Measurements from ENCODE around the gene OTOP2.
"Not testable (repeated sequence)": the region's sequence is repeated elsewhere in the genome, so short reads cannot be mapped to it uniquely, and the experiment has no call there.

OTOP2 gene

DNA sequence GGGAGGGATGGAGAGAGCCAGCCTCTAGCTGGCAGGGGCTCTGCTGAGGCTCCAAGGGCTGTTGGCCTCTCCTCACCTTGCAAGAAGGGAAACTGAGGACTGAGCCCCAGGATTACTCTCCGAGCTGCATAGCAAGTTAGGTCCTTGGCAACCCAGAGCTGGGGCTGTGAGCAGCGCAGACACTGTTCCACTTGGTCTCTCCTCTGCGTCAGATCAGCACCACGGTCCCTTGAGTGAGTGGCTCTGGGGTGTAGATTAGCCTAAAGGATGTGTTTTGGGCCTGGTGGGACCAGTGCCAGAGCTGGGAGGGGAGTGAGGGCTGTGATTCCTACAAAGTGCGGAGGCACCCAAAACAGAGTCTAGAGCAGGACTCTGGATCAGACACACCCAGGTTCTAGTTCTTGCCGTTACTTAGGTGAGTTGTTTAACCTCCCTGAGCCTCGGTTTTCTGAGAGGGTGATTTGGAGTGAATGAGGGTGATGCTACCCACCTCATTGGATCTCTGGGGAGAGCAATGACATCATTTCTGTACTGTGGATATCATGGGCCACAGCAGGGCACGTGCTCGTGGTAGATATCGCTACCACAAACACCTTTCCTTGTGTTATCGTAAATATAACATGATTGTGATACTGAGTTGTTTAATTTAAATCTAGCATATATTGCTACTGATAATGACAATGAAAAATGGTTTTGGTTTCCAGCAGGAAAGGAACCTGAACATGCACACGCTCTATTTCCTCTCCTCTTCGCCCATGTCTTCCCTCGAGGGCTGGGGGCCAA lies 22.5 kb upstream of the OTOP2 start:
- DNase-seq (ENCODE audit: low spot score), result no peak

DNA sequence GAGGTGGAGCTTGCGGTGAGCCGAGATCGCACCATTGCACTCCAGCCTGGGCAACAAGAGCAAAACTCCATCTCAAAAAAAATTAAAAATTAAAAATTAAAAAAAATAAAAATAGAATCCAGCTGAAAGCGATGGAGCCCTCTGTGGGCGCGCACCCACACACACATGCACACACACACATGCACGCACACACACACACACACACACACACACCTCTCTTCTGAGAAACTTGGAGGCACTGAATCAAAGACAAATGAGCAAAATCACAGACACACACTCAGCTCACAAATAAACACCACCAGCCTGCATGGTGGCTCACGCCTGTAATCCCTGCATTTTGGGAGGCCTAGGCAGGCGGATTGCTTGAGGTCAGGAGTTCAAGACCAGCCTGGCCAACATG lies 21.0 kb upstream of the OTOP2 start:
- DNase-seq (ENCODE audit: low spot score), result no peak

DNA sequence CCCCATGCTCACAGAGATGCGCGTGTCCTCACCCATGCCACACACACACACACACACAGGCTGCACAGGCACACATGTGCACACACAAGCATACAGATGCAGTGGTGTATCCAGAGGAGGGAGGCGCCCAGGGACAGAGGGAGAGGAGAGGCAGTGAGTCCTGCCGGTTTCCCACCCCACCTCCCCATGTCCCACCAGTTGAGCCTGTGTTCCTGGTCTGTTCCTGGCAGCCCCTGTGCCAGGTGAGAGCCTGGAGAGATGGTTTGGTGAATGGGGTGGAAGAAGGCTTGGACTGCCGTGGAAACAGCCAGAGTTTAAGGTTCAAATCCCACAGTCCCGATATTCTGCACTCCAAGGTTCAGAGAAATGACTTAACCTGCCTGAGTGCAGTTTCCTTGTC lies 20.4 kb upstream of the OTOP2 start:
- DNase-seq (ENCODE audit: low spot score), result no peak

DNA sequence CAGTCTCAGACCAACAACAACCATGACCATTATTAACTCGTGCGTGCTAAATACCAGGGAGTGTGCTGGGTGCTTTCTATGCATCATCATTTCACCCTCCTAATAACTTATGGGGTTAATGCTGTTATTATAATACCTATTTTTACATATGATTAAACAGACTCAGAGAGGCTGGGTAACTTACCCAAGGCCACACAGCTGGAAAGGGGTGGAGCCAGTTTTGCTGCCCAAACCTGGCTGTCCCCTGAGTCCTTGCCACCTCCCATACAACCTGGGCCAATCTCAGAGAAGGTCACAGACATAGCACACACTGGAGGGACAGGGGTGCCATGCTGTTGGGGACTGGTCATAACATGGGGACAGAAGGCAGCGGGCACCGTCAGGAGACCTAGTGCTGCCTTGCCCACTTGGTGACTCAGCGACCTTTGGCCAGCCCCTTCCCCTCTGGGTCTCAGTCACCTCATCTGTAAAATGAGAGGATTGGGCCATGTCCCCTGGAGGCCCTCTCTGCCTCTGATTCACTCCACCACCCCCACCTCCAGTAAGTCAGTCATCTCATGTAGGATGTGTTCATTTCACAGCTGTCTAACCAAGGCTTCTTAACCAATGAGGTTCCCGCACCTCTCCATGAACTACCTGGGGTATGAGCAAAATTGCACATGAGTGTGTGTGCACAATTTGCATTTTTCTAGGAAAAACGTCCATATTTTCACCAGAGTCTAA lies 19.2 kb upstream of the OTOP2 start:
- no peak for DNase-seq (ENCODE audit: low spot score)

DNA sequence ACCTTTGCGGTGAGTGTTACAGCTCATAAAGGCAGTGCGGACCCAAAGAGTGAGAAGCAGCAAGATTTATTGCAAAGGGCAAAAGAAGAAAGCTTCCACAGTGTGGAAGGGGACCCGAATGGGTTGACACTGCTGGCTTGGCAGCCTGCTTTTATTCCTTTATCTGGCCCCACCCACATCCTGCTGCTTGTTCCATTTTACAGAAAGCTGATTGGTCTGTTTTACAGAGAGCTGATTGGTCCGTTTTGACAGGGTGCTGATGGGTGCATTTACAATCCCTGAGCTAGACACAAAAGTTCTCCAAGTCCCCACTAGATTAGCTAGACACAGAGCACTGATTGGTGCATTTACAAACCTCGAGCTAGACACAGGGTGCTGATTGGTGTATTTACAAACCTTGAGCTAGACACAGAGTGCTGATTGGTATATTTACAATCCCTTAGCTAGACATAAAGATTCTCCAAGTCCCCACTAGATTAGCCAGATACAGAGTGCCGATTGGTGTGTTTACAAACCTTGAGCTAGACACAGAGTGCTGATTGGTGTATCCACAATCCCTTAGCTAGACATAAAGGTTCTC lies 17.8 kb upstream of the OTOP2 start:
- DNase-seq (ENCODE audit: low spot score), result not testable (repeated sequence)

DNA sequence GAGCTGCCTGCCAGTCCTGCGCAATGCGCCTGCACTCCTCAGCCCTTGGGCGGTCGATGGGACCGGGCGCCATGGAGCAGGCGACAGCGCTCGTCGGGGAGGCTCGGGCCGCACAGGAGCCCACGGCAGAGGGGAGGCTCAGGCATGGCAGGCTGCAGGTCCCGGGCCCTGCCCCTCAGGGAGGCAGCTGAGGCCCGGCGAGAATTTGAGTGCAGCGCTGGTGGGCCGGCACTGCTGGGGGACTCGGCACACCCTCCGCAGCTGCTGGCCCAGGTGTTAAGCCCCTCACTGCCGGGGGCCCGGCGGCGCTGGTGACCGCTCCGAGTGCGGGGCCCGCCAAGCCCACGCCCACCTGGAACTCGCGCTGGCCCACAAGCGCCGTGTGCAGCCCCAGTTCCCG lies 17.1 kb upstream of the OTOP2 start:
- DNase-seq (ENCODE audit: low spot score), result no peak

DNA sequence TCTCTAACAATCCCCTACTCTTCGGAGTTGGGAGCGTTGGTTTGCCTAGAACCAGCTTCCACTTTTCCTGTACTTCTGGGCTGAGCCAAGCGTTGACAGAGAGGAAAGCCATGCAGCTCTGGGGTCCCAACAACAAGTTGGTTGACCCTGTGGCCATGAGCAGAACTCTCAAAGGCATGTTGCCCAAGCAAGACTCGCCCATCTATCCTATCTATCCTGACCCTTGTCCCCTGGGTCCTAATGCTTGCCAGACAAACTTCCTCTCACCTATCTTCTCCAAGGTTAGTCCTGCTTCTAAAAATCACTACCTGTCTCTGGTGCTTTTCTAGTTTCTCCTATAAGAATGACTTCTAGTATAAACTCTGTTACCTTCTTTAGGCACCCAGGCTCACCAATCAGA lies 15.0 kb upstream of the OTOP2 start:
- DNase-seq (ENCODE audit: low spot score), result not testable (repeated sequence)

DNA sequence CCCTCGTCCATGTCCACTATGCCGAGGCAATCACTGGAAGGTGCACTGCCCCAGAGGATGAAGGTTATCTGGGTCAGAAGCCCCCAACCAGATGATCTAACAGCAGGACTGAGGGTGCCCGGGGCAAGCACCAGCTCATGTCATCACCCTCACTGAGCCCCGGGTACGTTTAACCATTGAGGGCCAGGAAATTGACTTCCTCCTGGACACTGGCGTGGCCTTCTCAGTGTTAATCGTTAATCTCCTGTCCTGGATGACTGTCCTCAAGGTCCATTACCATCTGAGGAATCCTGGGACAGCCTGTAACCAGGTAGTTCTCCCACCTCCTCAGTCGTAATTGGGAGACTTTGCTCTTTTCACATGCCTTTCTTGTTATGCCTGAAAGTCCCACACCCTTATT lies 12.7 kb upstream of the OTOP2 start:
- DNase-seq (ENCODE audit: low spot score), result not testable (repeated sequence)

DNA sequence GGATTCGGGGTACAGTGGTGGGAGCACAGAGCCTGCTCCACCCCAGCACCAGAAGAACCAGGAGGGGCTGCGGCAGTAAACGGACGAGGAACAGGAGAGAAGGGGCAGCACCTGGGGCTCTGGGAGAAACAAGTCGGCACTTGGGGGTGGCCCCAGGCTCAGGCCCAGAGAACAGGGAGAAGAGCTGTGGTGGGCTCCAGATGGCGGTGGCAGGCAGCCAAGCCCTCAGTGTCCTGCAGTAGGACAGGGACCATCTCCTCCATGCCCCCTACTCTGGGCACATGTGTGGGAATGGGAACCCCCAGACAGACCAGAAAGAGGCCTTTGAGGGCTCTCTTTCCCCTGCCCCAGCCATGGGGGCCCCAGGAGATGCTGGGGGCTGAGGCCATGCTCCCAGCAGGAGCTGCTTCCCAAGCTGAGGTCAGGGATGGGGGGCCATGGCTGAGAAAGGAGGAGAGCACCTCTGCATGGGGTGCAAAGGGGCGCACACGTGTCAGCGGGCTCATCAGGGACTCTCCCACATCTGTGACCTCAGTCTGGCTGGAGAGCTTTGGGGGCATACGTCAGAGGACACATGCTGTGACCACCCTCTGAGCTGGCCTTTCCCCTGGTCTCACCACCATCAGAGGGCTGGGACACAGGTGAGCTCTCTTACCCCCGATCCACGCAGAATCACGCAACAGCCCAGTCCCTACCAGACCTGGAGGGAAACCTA lies 7.8 kb upstream of the OTOP2 start:
- DNase-seq (ENCODE audit: low spot score), result no peak

DNA sequence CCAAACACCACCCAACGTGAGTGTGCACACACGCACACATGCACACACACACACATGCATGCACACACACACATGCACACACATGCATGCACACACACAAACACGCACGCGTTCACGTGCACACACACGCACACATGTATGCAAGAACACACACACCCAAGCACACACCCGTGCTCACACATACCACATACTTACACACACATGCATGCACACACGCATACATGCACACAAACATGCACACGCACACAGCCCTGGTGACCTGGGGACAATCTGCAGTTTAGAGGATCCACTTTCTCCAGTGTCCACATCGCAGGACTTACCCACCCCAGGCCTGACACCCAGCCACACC lies 7.2 kb upstream of the OTOP2 start:
- no peak for DNase-seq (ENCODE audit: low spot score)

DNA sequence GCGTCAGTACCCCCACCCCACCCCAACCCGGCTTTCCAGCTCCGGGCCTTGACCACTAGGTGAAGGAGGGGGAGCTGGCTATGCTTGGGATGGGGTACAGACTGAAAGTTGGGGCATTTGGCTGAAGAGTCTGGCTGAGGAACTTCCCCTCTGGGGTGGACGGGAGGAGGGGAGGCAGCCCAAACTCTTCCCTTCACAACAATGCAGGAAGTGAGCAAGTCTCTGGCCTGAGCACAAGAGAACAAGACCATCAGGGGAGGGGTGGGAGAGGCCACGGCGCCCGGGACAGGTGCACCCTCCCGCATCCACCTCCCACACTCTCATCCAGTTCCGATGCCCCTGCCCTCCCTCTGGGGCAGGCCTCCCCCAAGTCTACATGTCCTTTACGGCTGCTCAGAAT lies 6.6 kb upstream of the OTOP2 start:
- DNase-seq (ENCODE audit: low spot score), result no peak

DNA sequence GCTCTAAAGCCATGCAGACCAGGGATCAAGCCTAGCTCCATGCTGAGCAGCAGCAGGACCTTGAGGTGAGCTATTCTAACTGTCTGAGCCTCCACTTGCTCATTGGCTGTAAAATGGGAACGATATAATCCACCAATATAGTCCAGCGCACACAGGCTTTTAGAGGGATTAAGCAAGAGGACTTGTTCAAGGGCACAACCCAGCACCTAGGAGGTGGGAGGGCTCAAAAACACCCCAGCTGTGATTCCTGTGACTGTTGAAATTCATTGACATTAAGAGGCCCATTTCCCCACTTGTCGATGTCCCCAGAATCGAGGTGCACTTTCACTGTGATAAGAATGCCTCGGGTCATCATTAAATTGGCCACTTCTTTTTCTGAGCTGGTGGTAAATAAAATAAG lies 5.2 kb upstream of the OTOP2 start:
- DNase-seq (ENCODE audit: low spot score), result no peak

DNA sequence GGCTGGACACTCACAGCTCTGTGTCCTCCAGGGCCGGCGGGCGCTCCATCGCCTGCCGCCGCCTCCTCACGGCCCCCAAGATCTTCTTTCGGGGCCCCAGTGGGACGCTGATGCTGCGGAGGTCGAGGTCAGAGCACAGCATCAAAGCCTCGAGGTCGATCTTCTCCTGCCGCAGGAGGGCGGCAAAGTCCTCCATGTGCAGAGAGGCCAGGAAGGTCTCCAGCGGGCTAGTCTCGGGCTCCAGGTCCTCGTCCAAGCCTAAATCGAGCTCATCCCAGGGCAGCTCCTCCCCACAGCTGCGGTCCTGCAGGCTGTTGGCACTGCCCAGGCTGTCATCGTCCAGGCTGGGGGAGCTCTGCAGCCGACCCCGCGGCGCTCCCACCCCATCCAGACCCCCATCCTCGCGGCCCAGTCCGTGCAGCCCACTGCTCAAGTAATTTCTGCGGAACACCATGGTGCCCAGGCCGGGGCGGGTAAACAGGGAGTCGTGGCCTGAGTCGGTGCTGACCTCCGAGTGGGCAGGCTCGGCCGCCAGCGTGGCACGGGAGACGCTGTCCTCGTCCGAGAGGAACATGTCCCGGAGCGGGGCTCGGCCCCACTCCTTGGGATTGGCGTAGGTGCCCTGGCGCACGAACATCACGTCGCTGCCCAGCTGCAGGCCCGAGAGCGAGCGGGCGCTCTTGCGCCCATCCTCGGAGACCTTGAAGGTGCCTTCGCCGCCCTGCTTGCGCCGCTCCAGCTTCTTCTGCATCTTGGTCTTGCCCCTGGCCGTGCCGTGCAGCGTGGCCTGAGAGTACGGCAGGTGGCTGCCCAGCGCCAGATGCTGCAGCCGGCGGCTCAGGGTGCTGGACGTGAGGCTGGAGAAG lies 4.4 kb upstream of the OTOP2 start:
- DNase-seq (ENCODE audit: low spot score), result peak; percentile 97

DNA sequence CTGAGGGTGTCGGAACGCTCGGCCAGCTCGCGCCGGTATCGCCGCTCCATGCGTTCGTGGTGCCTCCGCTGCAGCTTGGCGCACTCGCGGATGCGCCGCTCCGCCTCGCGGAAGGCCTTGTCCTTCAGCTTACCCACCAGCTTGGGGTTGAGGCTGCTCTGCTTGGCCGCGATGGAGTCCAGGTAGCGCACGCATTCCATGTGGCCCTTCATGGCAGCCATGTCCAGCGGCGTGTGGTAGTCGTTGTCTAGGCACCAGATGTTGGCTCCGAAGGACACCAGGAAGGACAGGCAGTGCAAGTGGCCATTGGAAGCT lies 3.8 kb upstream of the OTOP2 start:
- DNase-seq (ENCODE audit: low spot score), result no peak

DNA sequence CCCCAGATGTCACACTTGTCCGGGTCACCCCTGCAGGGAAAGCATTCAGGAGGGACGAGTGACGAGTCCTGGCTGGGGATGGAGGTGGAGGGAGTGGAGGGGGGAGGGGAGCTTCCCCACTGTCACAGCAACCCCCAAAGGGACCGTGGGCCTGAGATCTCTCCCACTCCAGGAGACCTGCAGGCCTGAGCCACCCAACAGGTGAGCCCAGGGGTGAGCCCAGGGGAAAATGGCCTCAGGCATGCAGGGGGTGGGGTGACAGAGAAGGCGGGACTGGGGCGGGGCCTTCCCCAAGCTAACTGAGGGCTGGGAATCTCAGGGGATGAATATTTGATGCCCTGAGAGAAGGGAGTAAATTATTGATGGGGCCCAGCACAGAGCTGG lies 3.4 kb upstream of the OTOP2 start:
- DNase-seq (ENCODE audit: low spot score), result peak; percentile 64

DNA sequence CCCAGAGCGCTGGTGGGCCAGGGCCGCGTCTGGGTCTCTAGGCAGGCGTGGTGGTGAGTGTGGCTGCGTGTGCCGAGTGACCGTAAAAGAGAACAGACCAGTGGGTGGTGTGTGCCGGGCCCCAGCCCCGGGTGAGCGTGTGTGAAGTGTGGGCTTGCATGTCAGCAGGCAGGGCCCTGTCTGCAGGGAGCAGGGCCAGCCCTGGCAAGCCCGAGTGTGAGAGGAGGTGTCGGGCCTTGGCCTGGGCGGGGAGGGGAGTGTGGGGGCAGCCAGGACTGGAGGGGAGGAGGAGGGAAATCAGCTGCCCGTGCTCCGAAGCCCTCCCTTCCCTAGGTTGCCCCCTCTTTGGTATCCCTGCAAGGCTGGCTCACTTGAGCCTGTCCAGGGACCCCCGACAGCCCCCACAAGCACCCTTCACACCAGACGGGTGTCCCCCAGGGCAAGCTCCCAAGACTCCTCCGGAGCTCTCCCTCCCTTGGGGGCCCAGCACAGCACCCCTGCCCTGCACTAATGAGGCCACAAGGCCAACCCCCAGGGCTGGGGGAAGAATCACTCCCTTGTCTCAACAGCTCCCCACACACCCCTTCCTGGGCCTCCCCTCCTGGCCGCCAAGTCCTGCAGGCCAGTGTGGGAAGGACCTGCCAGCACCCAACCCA lies 2.9 kb upstream of the OTOP2 start:
- DNase-seq (ENCODE audit: low spot score), result no peak

DNA sequence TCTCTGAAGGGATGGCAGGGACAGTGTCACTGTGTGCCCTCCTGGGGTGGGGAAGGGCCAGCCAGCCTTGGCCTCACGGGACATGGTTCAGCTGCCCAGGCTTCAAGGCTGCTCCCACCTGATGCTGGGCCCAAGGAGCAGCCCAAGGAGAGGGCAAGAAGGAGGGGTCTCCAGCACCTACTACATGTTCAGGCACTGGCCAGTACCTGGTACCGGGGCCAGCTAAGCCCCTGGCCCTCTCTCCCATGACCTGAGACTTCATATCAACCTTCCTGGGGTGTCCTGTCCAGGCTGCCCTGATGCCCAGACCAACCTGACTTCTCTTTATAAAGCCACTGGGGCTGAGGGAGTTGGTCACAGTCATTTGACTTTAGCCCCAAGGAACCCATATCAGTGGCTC lies 2.3 kb upstream of the OTOP2 start:
- DNase-seq (ENCODE audit: low spot score), result no peak

DNA sequence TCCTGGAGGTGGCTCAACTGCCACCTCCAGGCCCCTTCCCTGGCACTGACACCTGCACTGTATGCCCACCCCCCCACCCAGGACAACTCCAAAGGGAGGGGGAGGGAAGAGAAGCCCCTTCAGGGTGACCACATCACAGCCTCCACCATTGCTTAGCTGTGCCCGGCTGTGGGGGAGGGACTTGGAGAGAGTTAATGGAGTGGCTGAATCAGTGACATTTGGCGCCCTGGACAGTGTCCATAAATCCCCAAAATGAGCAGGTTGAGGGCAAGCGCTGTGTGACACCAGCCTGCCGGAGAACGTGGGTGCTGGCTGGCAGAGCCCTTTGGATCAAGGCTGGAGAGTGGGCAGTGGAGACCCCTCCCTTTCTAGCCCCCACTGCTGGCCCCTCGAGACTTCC lies 1.9 kb upstream of the OTOP2 start:
- DNase-seq (ENCODE audit: low spot score), result no peak

DNA sequence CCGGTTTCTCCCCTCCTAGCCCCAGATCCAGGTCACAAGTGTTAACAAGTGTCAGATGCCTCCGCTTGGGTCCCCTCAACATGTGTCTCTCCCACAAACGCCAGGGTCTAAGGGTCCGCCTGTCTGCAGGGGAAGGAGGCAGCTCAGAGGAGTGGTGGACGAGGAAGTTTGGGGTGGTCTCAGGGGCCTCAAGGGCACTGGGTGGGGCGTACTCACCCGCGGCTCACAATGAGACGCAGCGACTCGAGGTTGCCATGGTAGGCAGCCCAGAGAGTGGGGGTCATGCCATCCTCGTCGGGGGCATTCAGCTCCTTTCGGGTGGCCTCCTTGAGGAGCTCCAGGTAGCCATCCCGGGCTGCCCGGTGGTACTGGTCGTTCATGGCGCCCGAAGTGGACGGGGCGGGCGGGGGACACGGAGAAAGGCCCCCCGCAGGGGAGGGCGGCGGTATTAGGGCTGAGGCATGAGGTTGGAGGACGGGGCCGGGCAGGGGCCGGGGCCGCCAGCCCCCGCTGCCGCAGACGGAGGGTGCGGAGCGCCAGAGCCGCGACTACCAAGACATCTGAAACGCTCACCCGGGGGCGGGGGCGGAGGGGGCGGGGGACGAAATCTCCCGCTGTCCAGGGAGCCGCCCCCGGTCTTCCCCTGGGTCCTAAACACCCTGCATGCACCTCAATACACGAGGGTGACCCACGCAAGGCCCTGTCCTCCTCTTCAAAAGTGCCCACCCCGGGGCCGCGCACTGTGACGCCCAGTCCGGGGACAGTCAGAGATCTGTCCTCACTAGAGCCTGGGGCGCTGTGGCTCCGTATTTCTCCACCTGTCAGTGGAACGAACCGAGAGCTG lies 1.2 kb upstream of the OTOP2 start, which contains the start of gene USH1G:
TSS of gene USH1G (minus strand) at position 562 of the 844 bp plus-strand sequence. CDS start at position 380, 182 bp downstream.
- DNase-seq (ENCODE audit: low spot score), result peak; percentile 79

DNA sequence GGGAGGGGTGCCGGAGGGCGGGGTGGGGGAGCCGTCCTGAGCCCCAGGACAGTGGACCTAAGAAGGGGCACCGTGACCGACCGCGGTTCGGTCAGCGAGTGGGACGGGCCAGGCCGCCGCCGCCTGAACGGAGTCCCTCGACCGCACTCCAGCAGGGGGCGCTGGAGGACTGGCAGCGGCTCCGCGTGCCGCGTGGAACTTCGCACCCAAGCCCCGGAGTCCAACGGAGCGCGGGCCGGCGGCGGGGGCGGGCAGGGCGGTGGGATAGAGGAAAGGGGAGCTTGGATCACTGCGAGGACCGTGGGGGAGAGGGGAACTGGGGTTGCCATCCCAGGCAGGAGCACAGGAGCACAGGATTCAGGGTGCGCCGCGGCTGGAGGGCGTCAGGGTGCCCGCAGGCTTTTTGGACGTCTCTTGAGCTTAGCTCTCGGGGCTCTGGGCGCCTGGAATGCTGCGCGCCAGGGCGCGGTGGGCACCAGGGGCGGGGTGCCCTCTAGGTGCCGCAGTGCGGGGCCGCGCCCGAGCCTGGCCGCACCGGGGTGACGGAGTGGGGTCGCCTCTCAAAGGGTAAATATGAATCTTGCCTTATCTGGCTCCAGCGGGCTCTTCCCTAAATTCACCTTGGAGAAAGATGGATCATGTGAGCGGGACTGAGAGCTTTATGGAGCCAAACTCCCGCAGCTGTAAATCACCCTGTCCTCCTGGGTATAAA lies 379 bp upstream of the OTOP2 start:
- peak; percentile 95 for DNase-seq (ENCODE audit: low spot score)

All from HuH-7 (cell line).